Measurements from ENCODE around the gene ACER3.

Gene ACER3

DNA sequence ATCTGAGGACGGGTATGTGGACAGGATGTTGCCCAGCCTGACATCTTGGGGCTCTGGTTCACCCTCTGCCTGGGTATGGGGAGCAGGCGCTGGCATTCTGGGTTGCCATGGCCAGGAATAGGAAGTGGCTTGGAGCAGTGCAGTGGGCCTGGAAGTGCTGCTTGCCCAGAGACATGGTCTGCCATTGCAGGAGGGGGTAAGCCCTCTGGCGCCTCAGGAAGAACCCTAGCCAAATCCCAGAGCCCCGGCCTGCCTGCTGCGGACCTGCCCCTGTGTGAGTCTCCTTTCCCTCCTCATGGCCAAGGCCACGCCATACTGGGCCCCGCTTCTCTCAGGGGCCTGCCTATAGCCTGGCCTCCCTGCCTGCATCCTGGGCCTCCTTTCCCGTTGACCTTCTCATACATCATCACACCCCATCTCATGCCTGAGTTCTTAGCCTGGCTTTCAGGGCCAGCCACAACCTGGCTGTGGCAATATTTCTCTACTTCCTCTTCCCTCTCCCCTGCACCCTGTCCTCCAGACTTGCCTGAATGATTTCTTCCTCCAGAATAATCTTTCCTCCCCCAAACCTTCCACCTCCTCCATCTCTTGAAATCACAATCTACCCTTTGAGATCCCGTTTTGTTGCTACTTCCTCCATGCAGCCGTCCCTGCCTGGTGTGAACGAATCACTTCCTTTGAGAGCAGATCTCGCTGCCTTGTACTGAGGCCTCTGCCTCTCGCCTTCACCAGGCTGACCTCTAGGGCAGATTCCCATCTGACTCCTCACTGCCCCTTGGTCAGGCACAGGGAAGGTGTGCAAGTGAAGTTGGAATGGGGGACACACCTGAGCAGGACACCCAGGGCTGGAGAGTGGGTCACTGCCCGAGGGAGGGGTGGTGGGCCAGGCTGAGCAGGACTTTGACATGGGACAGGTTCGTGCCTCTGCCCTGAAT is 211.2 kb downstream of the ACER3 start:
- TF ChIP-seq CTCF (IDR thresholded peaks at IDR 0.05) = no peak
- Histone ChIP-seq H3K4me1 (ENCODE audit: control insufficient read depth in 1 of 2, insufficient read depth in 1 of 2, low read depth in 1 of 2, low read length in 1 of 2) (no peaks in the 10 kb centered on the region), H3K27me3 (peaks cover 37% of the 10 kb centered on the region), H3K4me3 (ENCODE audit: low read depth in 1 of 2, low read length in 1 of 2) (no peak overlapping the region), H3K27ac (no peak overlapping the region), H3K9me3 (no peaks in the 10 kb centered on the region), H3K36me3 (no peaks in the 10 kb centered on the region)

DNA sequence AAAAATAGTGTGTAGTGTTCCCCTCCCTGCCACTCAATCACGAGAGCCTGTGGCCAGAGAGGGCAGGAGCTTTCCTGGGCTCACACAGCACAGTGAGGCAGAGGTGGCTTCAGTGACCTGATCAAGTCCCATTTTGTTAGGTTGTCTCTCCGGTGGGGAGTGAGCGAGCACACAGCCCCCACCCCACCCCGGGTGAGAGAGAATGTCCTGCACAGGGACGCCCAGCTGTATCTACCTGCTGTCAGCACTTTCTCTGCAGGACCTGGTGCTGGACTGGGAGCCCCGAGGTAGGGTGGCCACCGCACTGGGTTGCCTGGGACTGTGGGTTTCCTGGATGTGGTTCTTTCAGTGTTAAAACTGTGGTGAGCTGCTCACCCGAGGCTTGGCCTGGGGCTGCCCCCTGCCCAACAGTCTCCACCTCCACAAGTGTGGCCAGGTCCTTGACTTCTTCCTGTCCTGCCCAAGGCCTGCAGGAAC is 212.2 kb downstream of the ACER3 start:
- Histone ChIP-seq H3K27ac (no peak overlapping the region), H3K4me3 (ENCODE audit: low read depth in 1 of 2, low read length in 1 of 2) (no peak overlapping the region), H3K9me3 (no peaks in the 10 kb centered on the region), H3K4me1 (ENCODE audit: control insufficient read depth in 1 of 2, insufficient read depth in 1 of 2, low read depth in 1 of 2, low read length in 1 of 2) (no peaks in the 10 kb centered on the region), H3K27me3 (peaks cover 27% of the 10 kb centered on the region), H3K36me3 (no peaks in the 10 kb centered on the region)
- TF ChIP-seq CTCF (IDR thresholded peaks at IDR 0.05) = no peak

- Histone ChIP-seq H3K4me3 (ENCODE audit: low read depth in 1 of 2, low read length in 1 of 2) (no peak overlapping the region), H3K27ac (no peak overlapping the region), H3K4me1 (ENCODE audit: control insufficient read depth in 1 of 2, insufficient read depth in 1 of 2, low read depth in 1 of 2, low read length in 1 of 2) (no peaks in the 10 kb centered on the region), H3K27me3 (peaks cover 22% of the 10 kb centered on the region), H3K36me3 (no peaks in the 10 kb centered on the region), H3K9me3 (no peaks in the 10 kb centered on the region)
- TF ChIP-seq CTCF (IDR thresholded peaks at IDR 0.05) = no peak
These were observed 212.7 kb downstream of the ACER3 start for GRCh38 chr11:77073328-77074001.

DNA sequence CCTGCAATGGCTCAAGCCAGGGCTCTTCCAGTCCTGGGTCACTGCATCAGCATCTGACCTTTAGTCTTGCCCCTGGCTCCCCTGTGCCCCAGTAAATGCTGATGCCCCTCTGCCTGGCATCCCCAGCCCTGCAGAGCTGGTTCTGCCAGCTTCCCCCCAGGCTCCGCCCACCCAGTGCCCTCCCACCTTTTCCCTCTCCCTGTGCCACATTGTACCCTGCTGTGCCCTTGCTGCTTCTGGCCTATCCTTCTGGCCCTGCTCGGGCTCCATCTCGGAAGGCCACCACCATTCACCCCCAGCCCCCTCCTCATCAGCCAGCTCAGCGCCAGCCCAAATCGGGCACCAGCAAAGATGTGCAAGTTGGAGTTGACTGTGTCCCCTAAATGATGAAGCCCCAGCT is 213.5 kb downstream of the ACER3 start:
- H3K4me1 ChIP-seq (ENCODE audit: control insufficient read depth in 1 of 2, insufficient read depth in 1 of 2, low read depth in 1 of 2, low read length in 1 of 2) = no peaks in the 10 kb centered on the region
- TF ChIP-seq CTCF (IDR thresholded peaks at IDR 0.05) = no peak
- no peak overlapping the region for H3K27ac ChIP-seq
- H3K27me3 ChIP-seq = peaks cover 14% of the 10 kb centered on the region
- H3K36me3 ChIP-seq = no peaks in the 10 kb centered on the region
- no peak overlapping the region for H3K4me3 ChIP-seq (ENCODE audit: low read depth in 1 of 2, low read length in 1 of 2)
- no peaks in the 10 kb centered on the region for H3K9me3 ChIP-seq

DNA sequence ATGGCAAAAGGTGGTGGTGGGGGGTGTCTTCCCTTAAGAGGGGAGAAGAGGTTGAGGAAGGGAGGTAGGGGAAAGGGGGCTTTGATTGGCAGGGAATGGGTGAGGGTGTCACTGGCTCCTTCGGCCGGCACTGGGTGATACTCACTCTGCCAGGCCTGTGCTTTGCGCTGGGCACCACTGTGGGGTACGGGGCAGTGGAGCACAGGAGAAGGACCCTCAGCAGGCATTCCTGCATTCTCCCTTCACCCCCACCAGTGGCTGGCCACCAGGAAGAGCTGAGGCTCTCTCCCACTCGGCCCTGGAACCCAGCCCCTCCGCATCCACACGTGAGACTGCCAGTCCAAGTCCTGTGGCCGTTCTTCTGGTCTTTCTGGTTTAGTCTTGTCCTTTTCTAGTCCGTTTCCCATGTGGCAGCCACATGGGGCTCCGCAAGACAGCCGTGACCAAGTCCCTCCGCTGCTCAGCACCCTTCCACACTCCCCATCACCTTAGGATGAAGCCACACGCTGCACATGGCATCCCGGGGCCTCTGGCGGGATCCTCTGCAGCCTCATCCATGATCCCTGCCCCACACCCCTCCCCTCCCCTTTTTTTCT is 214.0 kb downstream of the ACER3 start:
- no peak for TF ChIP-seq CTCF (IDR thresholded peaks at IDR 0.05)
- peaks cover 9% of the 10 kb centered on the region for H3K27me3 ChIP-seq
- no peaks in the 10 kb centered on the region for H3K9me3 ChIP-seq
- no peaks in the 10 kb centered on the region for H3K4me1 ChIP-seq (ENCODE audit: control insufficient read depth in 1 of 2, insufficient read depth in 1 of 2, low read depth in 1 of 2, low read length in 1 of 2)
- no peak overlapping the region for H3K27ac ChIP-seq
- H3K36me3 ChIP-seq = no peaks in the 10 kb centered on the region
- no peak overlapping the region for H3K4me3 ChIP-seq (ENCODE audit: low read depth in 1 of 2, low read length in 1 of 2)
